Mammary epithelial cell (primary cell): Measurements from ENCODE around the gene RABL3.

ENCODE experiments used
- CTCF ChIP-seq, 2 donors: IDR thresholded peaks in 1 of 2; conservative IDR thresholded peaks in 1 of 2; 2 replicates each; pipeline ENCODE4 v1.5.1; 2011 to 2012; ENCODE audit warnings: inconsistent platforms in 2 of 2, low read length in 2 of 2, mild to moderate bottlenecking in 2 of 2, control low read depth in 1 of 2, low read depth in 1 of 2; ENCODE audit not compliant: insufficient read depth in 1 of 2; ENCODE audit errors: extremely low read depth in 1 of 2
- EZH2 ChIP-seq: IDR thresholded peaks from 2 replicates; pipeline ENCODE4 v1.6.1; 2012; ENCODE audit warnings: low read length, inconsistent platforms, borderline replicate concordance

- TF ChIP-seq CTCF (conservative IDR thresholded peaks at IDR 0.05 in 1 of 2, IDR thresholded peaks at IDR 0.05 in 1 of 2; ENCODE audit: extremely low read depth in 1 of 2, insufficient read depth in 1 of 2, low read depth in 1 of 2, low read length in 2 of 2) (no peak), EZH2 (no peak)
Observed at GRCh38 chr3:120682095-120682681, 60.1 kb downstream of the RABL3 start, which contains the start of gene HGD.
